ENCODE measurements around the gene SLC19A1.
A peak's percentile ranks its signal among the peaks of the same experiment; 100 is the strongest.

SLC19A1 gene

GRCh38 chr21:45542242-45542666 is at the start of gene SLC19A1:
Gene SLC19A1, minus strand, starts transcription at chr21:45542440. Its CDS starts 4,481 bp downstream, at chr21:45537959.
- peak; percentile 46 for DNase-seq

GRCh38 chr21:45591619-45592207 is 49.5 kb upstream of the SLC19A1 start:
- no peak for DNase-seq

GRCh38 chr21:45590726-45591618 is 48.7 kb upstream of the SLC19A1 start:
- no peak for DNase-seq

GRCh38 chr21:45590246-45590725 is 48.0 kb upstream of the SLC19A1 start:
- no peak for DNase-seq

- DNase-seq = no peak
Observed at GRCh38 chr21:45589686-45590245, 47.5 kb upstream of the SLC19A1 start.

GRCh38 chr21:45588871-45589491 is 46.7 kb upstream of the SLC19A1 start:
- DNase-seq = no peak

- DNase-seq = no peak
Observed at GRCh38 chr21:45588086-45588825, 46.0 kb upstream of the SLC19A1 start.

GRCh38 chr21:45586289-45586858 is 44.1 kb upstream of the SLC19A1 start:
- DNase-seq = no peak

GRCh38 chr21:45584786-45585185 is 42.5 kb upstream of the SLC19A1 start:
- DNase-seq = no peak

GRCh38 chr21:45583831-45584509 is 41.7 kb upstream of the SLC19A1 start:
- no peak for DNase-seq

GRCh38 chr21:45582128-45582527 is 39.9 kb upstream of the SLC19A1 start:
- DNase-seq = no peak

- no peak for DNase-seq
Observed at GRCh38 chr21:45581322-45581712, 39.1 kb upstream of the SLC19A1 start.

GRCh38 chr21:45580576-45581321 is 38.5 kb upstream of the SLC19A1 start:
- DNase-seq = no peak

GRCh38 chr21:45580181-45580575 is 37.9 kb upstream of the SLC19A1 start:
- DNase-seq = no peak

GRCh38 chr21:45579383-45580180 is 37.3 kb upstream of the SLC19A1 start:
- DNase-seq = no peak

GRCh38 chr21:45578811-45579381 is 36.7 kb upstream of the SLC19A1 start:
- DNase-seq = no peak

GRCh38 chr21:45578176-45578801 is 36.0 kb upstream of the SLC19A1 start:
- peak in 1 of 2 experiments; percentile 29 for DNase-seq

- DNase-seq = no peak
Observed at GRCh38 chr21:45577801-45578175, 35.5 kb upstream of the SLC19A1 start.

All from NCI-H2081 (cell line).